H1 (cell line): ENCODE measurements around the gene PBLD. TPM values are rescaled to one million over a fixed set of nuclear protein-coding genes. Genes with fewer than 3 reads are reported as not detected.

ENCODE experiments used
- CTCF ChIA-PET: fragments of 300-600 bp; sonication (Branson Sonifier 250); formaldehyde crosslinking; loops from one replicate; lab custom pipeline; 2021; ENCODE audit not compliant: partially characterized antibody; lab: Charles Lee
- POLR2A ChIA-PET: fragments of 300-600 bp; sonication (Branson Sonifier 250); formaldehyde crosslinking; loops from one replicate; lab custom pipeline; 2021; ENCODE audit warnings: inconsistent platforms; ENCODE audit not compliant: partially characterized antibody; lab: Charles Lee
- DNase-seq, 2 experiments: peaks; one replicate each; pipeline versions ENCODE4 v3.0.0 to v3.0.0-alpha.2; 2010 to 2022; ENCODE audit warnings: low spot score in 2 of 2, low read depth in 1 of 2, mixed read lengths in 1 of 2
- FAIRE-seq: peaks from 2 replicates; lab custom pipeline; 2011; peaks lifted over from hg19 to GRCh38; lab: Jason Lieb, UNC
- H2AFZ ChIP-seq: 2 replicates; pipeline ENCODE4 v1.8.1; 2012; ENCODE audit warnings: low read length, inconsistent platforms
- H2AK5ac ChIP-seq: 2 replicates; pipeline ENCODE4 v1.6.1; 2013; ENCODE audit warnings: low read depth, low read length
- H2BK120ac ChIP-seq: replicated peaks from 2 replicates; pipeline ENCODE3; 2013; ENCODE audit warnings: low read depth, low read length, inconsistent platforms
- H2BK12ac ChIP-seq: 2 replicates; pipeline ENCODE4 v1.6.1; 2013; ENCODE audit warnings: low read depth, low read length
- H2BK15ac ChIP-seq: 2 replicates; pipeline ENCODE4 v1.6.1; 2013; ENCODE audit warnings: low read length
- H2BK20ac ChIP-seq: 2 replicates; pipeline ENCODE4 v1.6.1; 2013; ENCODE audit warnings: low read length
- H2BK5ac ChIP-seq: 2 replicates; pipeline ENCODE4 v1.6.1; 2013; ENCODE audit warnings: low read depth, low read length
- H3K14ac ChIP-seq: 2 replicates; pipeline ENCODE4 v1.6.1; 2013; ENCODE audit warnings: inconsistent platforms; ENCODE audit not compliant: insufficient read length
- H3K18ac ChIP-seq: 2 replicates; pipeline ENCODE4 v1.6.1; 2013; ENCODE audit warnings: low read length; ENCODE audit errors: extremely low read depth
- H3K23ac ChIP-seq: 2 replicates; pipeline ENCODE4 v1.6.1; 2013; ENCODE audit warnings: inconsistent platforms; ENCODE audit not compliant: insufficient read length
- H3K23me2 ChIP-seq: 2 replicates; pipeline ENCODE4 v1.6.1; 2013; ENCODE audit warnings: low read depth, low read length
- H3K27ac ChIP-seq: 2 replicates; pipeline ENCODE4 v1.6.1; 2011; ENCODE audit warnings: low read depth, low read length, inconsistent platforms
- H3K27me3 ChIP-seq, 4 experiments: replicated peaks in 1 of 4; 1 replicate in 1 of 4; 2 replicates in 3 of 4; pipeline versions ENCODE4 v1.6.1 to v1.8.1; 2011 to 2013; ENCODE audit warnings: low read length in 3 of 4, mild to moderate bottlenecking in 3 of 4, inconsistent platforms in 2 of 4, mixed read lengths in 2 of 4, moderate library complexity in 1 of 4; ENCODE audit not compliant: control insufficient read depth in 3 of 4, insufficient read depth in 3 of 4; ENCODE audit errors: extremely low read depth in 1 of 4
- H3K36me3 ChIP-seq, 4 experiments: 2 replicates each; pipeline versions ENCODE4 v1.6.1 to v1.8.1; 2011 to 2013; ENCODE audit warnings: mild to moderate bottlenecking in 4 of 4, low read length in 3 of 4, moderate library complexity in 2 of 4, control low read depth in 1 of 4, inconsistent platforms in 1 of 4; ENCODE audit not compliant: insufficient read depth in 4 of 4, control insufficient read depth in 2 of 4
- H3K4ac ChIP-seq: replicated peaks from 2 replicates; pipeline ENCODE3; 2013; ENCODE audit warnings: low read length, low read depth, mixed read lengths, inconsistent platforms; ENCODE audit not compliant: insufficient read length
- H3K4me1 ChIP-seq, 4 experiments: replicated peaks in 1 of 4; 1 replicate in 1 of 4; 2 replicates in 3 of 4; pipeline versions ENCODE4 v1.6.1 to v1.8.1; 2011 to 2013; ENCODE audit warnings: low read length in 3 of 4, inconsistent platforms in 2 of 4, mixed read lengths in 1 of 4; ENCODE audit not compliant: insufficient read depth in 4 of 4, control insufficient read depth in 3 of 4
- H3K4me2 ChIP-seq, 2 experiments: 2 replicates each; pipeline versions ENCODE4 v1.6.1 to v1.8.1; 2011 to 2013; ENCODE audit warnings: low read depth in 2 of 2, low read length in 2 of 2, control low read depth in 1 of 2, inconsistent platforms in 1 of 2, mild to moderate bottlenecking in 1 of 2; ENCODE audit not compliant: insufficient read depth in 1 of 2
- H3K4me3 ChIP-seq, 4 experiments: fragments of 200-600, 300-600 bp in 1 of 4; sonication (generic), shearing (Covaris generic), sonication (Bioruptor Twin) in 1 of 4; 2 replicates each; pipeline versions ENCODE4 v1.5.1 to v1.8.1; 2011 to 2016; ENCODE audit warnings: low read length in 4 of 4, low read depth in 3 of 4, control low read depth in 2 of 4, inconsistent platforms in 2 of 4, mild to moderate bottlenecking in 2 of 4, mixed read lengths in 1 of 4, moderate library complexity in 1 of 4; ENCODE audit not compliant: insufficient read depth in 2 of 4; ENCODE audit errors: extremely low read depth in 1 of 4
- H3K56ac ChIP-seq: replicated peaks from 2 replicates; pipeline ENCODE3; 2013; ENCODE audit warnings: low read depth, mild to moderate bottlenecking, mixed read lengths, low read length, inconsistent platforms; ENCODE audit not compliant: insufficient read length
- H3K79me1 ChIP-seq: 2 replicates; pipeline ENCODE4 v1.6.1; 2013; ENCODE audit warnings: low read depth, low read length, control low read depth
- H3K79me2 ChIP-seq, 2 experiments: 2 replicates each; pipeline versions ENCODE4 v1.6.1 to v1.8.1; 2012 to 2013; ENCODE audit warnings: low read length in 2 of 2, mild to moderate bottlenecking in 2 of 2, inconsistent platforms in 1 of 2; ENCODE audit not compliant: insufficient read depth in 2 of 2, control insufficient read depth in 1 of 2
- H3K9ac ChIP-seq, 4 experiments: replicated peaks in 1 of 4; 1 replicate in 1 of 4; 2 replicates in 3 of 4; pipeline versions ENCODE4 v1.6.1 to v1.8.1; 2011 to 2013; ENCODE audit warnings: low read depth in 3 of 4, low read length in 3 of 4, control low read depth in 2 of 4, mild to moderate bottlenecking in 2 of 4, moderate library complexity in 2 of 4, inconsistent platforms in 1 of 4; ENCODE audit errors: extremely low read depth in 1 of 4
- H3K9me3 ChIP-seq, 2 experiments: 2 replicates each; pipeline versions ENCODE4 v1.6.1 to v1.8.1; 2012 to 2013; ENCODE audit warnings: mild to moderate bottlenecking in 2 of 2, moderate library complexity in 2 of 2, control low read depth in 1 of 2, inconsistent platforms in 1 of 2, low read depth in 1 of 2, low read length in 1 of 2, mixed read lengths in 1 of 2; ENCODE audit not compliant: insufficient read depth in 2 of 2
- H4K20me1 ChIP-seq, 2 experiments: replicated peaks in 1 of 2; 2 replicates each; pipeline versions ENCODE3 to v1.8.1; 2011 to 2013; ENCODE audit warnings: inconsistent platforms in 2 of 2, low read length in 2 of 2, mild to moderate bottlenecking in 1 of 2; ENCODE audit not compliant: insufficient read depth in 2 of 2, control insufficient read depth in 1 of 2
- H4K5ac ChIP-seq: 2 replicates; pipeline ENCODE4 v1.6.1; 2013; ENCODE audit warnings: low read length, low read depth, mixed read lengths, inconsistent platforms; ENCODE audit not compliant: insufficient read length
- H4K8ac ChIP-seq: 2 replicates; pipeline ENCODE4 v1.8.0; 2013; ENCODE audit warnings: mild to moderate bottlenecking, moderate library complexity, low read length, inconsistent platforms; ENCODE audit not compliant: insufficient read depth; ENCODE audit errors: extremely low read depth
- H4K91ac ChIP-seq: replicated peaks from 2 replicates; pipeline ENCODE3; 2013; ENCODE audit warnings: low read length, mixed read lengths, inconsistent platforms; ENCODE audit not compliant: insufficient read length
- BACH1 ChIP-seq: IDR thresholded peaks from 2 replicates; pipeline ENCODE4 v1.6.1; 2012; ENCODE audit warnings: low read length, improper control_type of control experiment
- POLR2AphosphoS5 ChIP-seq: IDR thresholded peaks from 2 replicates; pipeline ENCODE4 v1.6.1; 2011; ENCODE audit warnings: low read depth, low read length
- WGBS, 2 experiments: shearing (Covaris generic) in 1 of 2; methylation state at CpG; one replicate each; pipeline versions ENCODE4 v1.1.6 to v1.1.7; 2013 to 2015; ENCODE audit warnings: low lambda C conversion rate in 2 of 2, mixed read lengths in 2 of 2, inconsistent platforms in 1 of 2, low coverage in 1 of 2, missing lambda C conversion rate in 1 of 2; ENCODE audit not compliant: insufficient replicate concordance in 2 of 2, insufficient coverage in 1 of 2, insufficient read length in 1 of 2; ENCODE audit errors: extremely low coverage in 1 of 2, missing lambda C conversion rate in 1 of 2; 5-methylcytosine and 5-hydroxymethylcytosine counted together
- polyA plus RNA-seq, 7 experiments: library from polyadenylated mRNA; depleted of rRNA in 3 of 7; stranded (reverse) in 5 of 7; unstranded in 2 of 7; fragments of >200 nt in 5 of 7; fragments of 200-250 nt in 2 of 7; gene quantifications; 1 replicate in 5 of 7; 2 replicates in 1 of 7; 4 replicates in 1 of 7; pipeline versions ENCODE4 v1.2.1 to v1.2.3, GENCODE V29; 2011 to 2013; ENCODE audit warnings: missing spikeins in 2 of 7, mixed read lengths in 2 of 7
- total RNA-seq: library from RNA; stranded (reverse); fragmentation: NEBNext Ultra II Directional; extraction: Animal tissue kit (Norgen Biotek cat#: 25700); gene quantifications from 2 replicates; pipeline ENCODE4 v1.2.1, GENCODE V29; 2021

The PBLD gene
- total and polyA plus RNA-seq, 2 of the 8 experiments (the other 6 are each of a cell fraction or from before 2014, with no cell fraction given), result 0.56 to 2.0 TPM

- Histone ChIP-seq H3K36me3 (peaks cover 0 to 13% (median 0%) of the 10 kb centered on the region in 4 experiments; a peak in 1 of 8 replicates), H4K20me1 (peaks cover 10 to 14% of the 10 kb centered on the region in 2 experiments), H2BK15ac (no peak overlapping the region), H3K18ac (peak overlapping the region; percentile 97), H3K9me3 (no peaks in the 10 kb centered on the region), H3K27ac (peak overlapping the region; percentile 99), H4K91ac (peak overlapping the region; percentile 99), H3K23me2 (peaks cover 4% of the 10 kb centered on the region; the same call in 1 of the 2 replicates), H3K4me2 (peak overlapping the region; percentile 83 to 88), H2BK5ac (peak overlapping the region; percentile 97), H3K56ac (peak overlapping the region; percentile 89), H3K4me3 (peak overlapping the region; percentile 95 to 99 (median 98)), H3K14ac (no peak overlapping the region), H3K4me1 (peaks cover 0 to 5% (median 4%) of the 10 kb centered on the region in 4 experiments; a peak in 4 of 7 replicates), H2AK5ac (no peak overlapping the region; the same call in 1 of the 2 replicates), H3K27me3 (no peaks in the 10 kb centered on the region; a peak in 1 of 7 replicates), H3K4ac (peak overlapping the region; percentile 98), H3K79me2 (peaks cover 28 to 50% of the 10 kb centered on the region in 2 experiments), H2BK12ac (peak overlapping the region; percentile 86; the same call in 1 of the 2 replicates), H3K79me1 (no peaks in the 10 kb centered on the region), H2BK20ac (no peak overlapping the region), H4K5ac (peak overlapping the region; percentile 87), H3K9ac (peak overlapping the region; percentile 96 to 100 (median 98)), H2AFZ (no peak overlapping the region), H4K8ac (peak overlapping the region; percentile 100), H2BK120ac (peak overlapping the region; percentile 72), H3K23ac (no peak overlapping the region)
- CTCF ChIA-PET, result interaction anchor here (0.8 to 1.2 kb wide), 2 partner anchors 9 to 17 kb away, joined by 3 read pairs; no protein-coding TSS in a partner anchor
- POLR2A ChIA-PET, result interaction anchor here (0.7 to 6.7 kb wide), 22 partner anchors 9 to 469 kb away, joined by 3 to 141 read pairs (median 6); partner anchors contain the start of genes ATOH7, RUFY2 and SIRT1
- 39% methylated on average over 29 of the region's 29 CpGs; no CpG with 5 or more reads in 1 of the 2 experiments for WGBS, 2 experiments
- FAIRE-seq (no peak), DNase-seq (no peak)
- TF ChIP-seq BACH1 (no peak), POLR2AphosphoS5 (peak; percentile 49; the same call in 1 of the 2 replicates)
Measured at GRCh38 chr10:68330852-68331454, 1.8 kb downstream of the PBLD start.
